Lower leg skin (tissue), 3 donors: ENCODE data around the gene MYLK4.

Source experiments
- POLR2A ChIP-seq, 2 donors: fragments of 450-650 bp; IDR thresholded peaks; one replicate each; pipeline ENCODE4 v1.6.1; 2016 to 2017; ENCODE audit warnings: antibody characterized with exemption in 2 of 2, mild to moderate bottlenecking in 1 of 2, moderate library complexity in 1 of 2
- TF ChIP-seq, protein P1 (sequence below), 3 donors: fragments of 450-650 bp; IDR thresholded peaks; one replicate each; pipeline ENCODE4 v1.5.1; 2016; ENCODE audit warnings: antibody characterized with exemption in 3 of 3, mild to moderate bottlenecking in 3 of 3, moderate library complexity in 2 of 3

GRCh38 chr6:2697291-2697690 lies 53.4 kb downstream of the MYLK4 start:
- TF ChIP-seq, protein P1, sequence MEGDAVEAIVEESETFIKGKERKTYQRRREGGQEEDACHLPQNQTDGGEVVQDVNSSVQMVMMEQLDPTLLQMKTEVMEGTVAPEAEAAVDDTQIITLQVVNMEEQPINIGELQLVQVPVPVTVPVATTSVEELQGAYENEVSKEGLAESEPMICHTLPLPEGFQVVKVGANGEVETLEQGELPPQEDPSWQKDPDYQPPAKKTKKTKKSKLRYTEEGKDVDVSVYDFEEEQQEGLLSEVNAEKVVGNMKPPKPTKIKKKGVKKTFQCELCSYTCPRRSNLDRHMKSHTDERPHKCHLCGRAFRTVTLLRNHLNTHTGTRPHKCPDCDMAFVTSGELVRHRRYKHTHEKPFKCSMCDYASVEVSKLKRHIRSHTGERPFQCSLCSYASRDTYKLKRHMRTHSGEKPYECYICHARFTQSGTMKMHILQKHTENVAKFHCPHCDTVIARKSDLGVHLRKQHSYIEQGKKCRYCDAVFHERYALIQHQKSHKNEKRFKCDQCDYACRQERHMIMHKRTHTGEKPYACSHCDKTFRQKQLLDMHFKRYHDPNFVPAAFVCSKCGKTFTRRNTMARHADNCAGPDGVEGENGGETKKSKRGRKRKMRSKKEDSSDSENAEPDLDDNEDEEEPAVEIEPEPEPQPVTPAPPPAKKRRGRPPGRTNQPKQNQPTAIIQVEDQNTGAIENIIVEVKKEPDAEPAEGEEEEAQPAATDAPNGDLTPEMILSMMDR (IDR thresholded peaks at IDR 0.05): no peak
- no peak for TF ChIP-seq POLR2A (IDR thresholded peaks at IDR 0.05)
